Endodermal cell (in vitro differentiated cells): ENCODE data around the gene PHAX. TPM values are rescaled to one million over a fixed set of nuclear protein-coding genes. Genes with fewer than 3 reads are reported as not detected.

ENCODE experiments used
- DNase-seq: peaks from one replicate; pipeline ENCODE4 v3.0.0-alpha.2; 2017
- H3K27ac ChIP-seq: 2 replicates; pipeline ENCODE4 v1.5.1; 2013; ENCODE audit warnings: mild to moderate bottlenecking, low read depth, low read length, moderate library complexity
- H3K27me3 ChIP-seq: 2 replicates; pipeline ENCODE4 v1.6.1; 2013; ENCODE audit warnings: mild to moderate bottlenecking, low read length, moderate library complexity; ENCODE audit not compliant: insufficient read depth, control insufficient read depth, poor library complexity, severe bottlenecking
- H3K36me3 ChIP-seq: 2 replicates; pipeline ENCODE4 v1.7.0; 2013; ENCODE audit warnings: mild to moderate bottlenecking, low read length, moderate library complexity; ENCODE audit not compliant: control insufficient read depth, insufficient read depth
- H3K4me1 ChIP-seq: one replicate; pipeline ENCODE4 v1.7.0; 2013; ENCODE audit warnings: low read length; ENCODE audit not compliant: control insufficient read depth, insufficient read depth
- H3K4me3 ChIP-seq: 2 replicates; pipeline ENCODE4 v1.5.1; 2013; ENCODE audit warnings: mild to moderate bottlenecking, low read length, moderate library complexity
- H3K9ac ChIP-seq: 2 replicates; pipeline ENCODE4 v1.6.1; 2013; ENCODE audit warnings: mild to moderate bottlenecking, low read length, moderate library complexity; ENCODE audit not compliant: poor library complexity, severe bottlenecking; ENCODE audit errors: extremely low read depth
- H3K9me3 ChIP-seq: 2 replicates; pipeline ENCODE4 v1.6.1; 2013; ENCODE audit warnings: mild to moderate bottlenecking, low read length, moderate library complexity; ENCODE audit not compliant: control insufficient read depth
- H3K27ac Mint-ChIP-seq: 2 replicates; pipeline ENCODE4 v1.8.0; 2020; ENCODE audit warnings: mixed read lengths
- H3K27me3 Mint-ChIP-seq: 2 replicates; pipeline ENCODE4 v1.8.0; 2021; ENCODE audit warnings: mild to moderate bottlenecking, mixed read lengths; ENCODE audit not compliant: insufficient read depth
- H3K36me3 Mint-ChIP-seq: 2 replicates; pipeline ENCODE4 v1.8.0; 2020; ENCODE audit warnings: low read depth, mixed read lengths
- H3K4me1 Mint-ChIP-seq: 2 replicates; pipeline ENCODE4 v1.8.0; 2020; ENCODE audit warnings: mixed read lengths
- H3K4me3 Mint-ChIP-seq: 2 replicates; pipeline ENCODE4 v1.8.0; 2020; ENCODE audit warnings: mild to moderate bottlenecking, moderate library complexity, mixed read lengths
- H3K9me3 Mint-ChIP-seq: 2 replicates; pipeline ENCODE4 v1.8.0; 2020; ENCODE audit warnings: mild to moderate bottlenecking, mixed read lengths
- WGBS, 2 experiments: methylation state at CpG; one replicate each; pipeline versions ENCODE4 v1.1.5 to v1.1.7; 2013; ENCODE audit warnings: missing lambda C conversion rate in 2 of 2, mixed read lengths in 1 of 2; ENCODE audit not compliant: insufficient coverage in 1 of 2, insufficient read length in 1 of 2; 5-methylcytosine and 5-hydroxymethylcytosine counted together
- total RNA-seq, 2 donors: library from RNA; stranded (reverse); fragmentation: NEBNext Ultra II Directional in 1 of 2; extraction: Animal tissue kit (Norgen Biotek cat#: 25700) in 1 of 2; gene quantifications; 2 replicates in 1 of 2; 3 replicates in 1 of 2; pipeline ENCODE4 v1.2.1, GENCODE V29; 2021
- TF ChIP-seq, protein P1 (sequence below): fragments of 200-600 bp; sonication (generic); conservative IDR thresholded peaks from 2 replicates; pipeline ENCODE4 v1.5.0; 2021; ENCODE audit warnings: antibody characterized with exemption, mild to moderate bottlenecking

The PHAX gene
- total RNA-seq, 2 donors from 2014 or later = 49.9 to 54.1 TPM

DNA sequence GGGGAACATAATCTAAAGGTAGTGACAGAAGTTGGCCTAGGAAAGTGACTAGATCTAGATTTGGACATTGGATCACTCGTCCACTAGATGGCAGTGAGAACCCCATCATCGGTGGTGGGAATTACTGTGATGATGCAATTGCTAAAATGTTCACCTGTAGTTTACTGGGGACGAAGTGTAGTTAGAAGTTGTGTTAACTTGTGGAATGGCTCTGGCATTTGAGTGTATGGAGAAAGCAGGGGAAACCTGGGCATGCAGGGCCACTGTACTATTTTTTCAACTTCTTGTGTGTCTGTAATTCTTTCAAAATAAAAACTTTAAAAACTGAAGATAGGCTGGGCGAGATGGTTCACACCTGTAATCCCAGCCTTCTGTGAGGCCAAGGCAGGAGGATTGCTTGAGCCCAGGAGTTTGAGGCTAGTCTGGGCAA lies 75.5 kb downstream of the PHAX start:
- H3K36me3 ChIP-seq = no peaks in the 10 kb centered on the region
- DNase-seq = peak; percentile 87
- H3K9ac ChIP-seq = no peak overlapping the region
- 29 to 32% methylated on average over 4 of the region's 4 CpGs for WGBS, 2 experiments
- TF ChIP-seq, protein P1, sequence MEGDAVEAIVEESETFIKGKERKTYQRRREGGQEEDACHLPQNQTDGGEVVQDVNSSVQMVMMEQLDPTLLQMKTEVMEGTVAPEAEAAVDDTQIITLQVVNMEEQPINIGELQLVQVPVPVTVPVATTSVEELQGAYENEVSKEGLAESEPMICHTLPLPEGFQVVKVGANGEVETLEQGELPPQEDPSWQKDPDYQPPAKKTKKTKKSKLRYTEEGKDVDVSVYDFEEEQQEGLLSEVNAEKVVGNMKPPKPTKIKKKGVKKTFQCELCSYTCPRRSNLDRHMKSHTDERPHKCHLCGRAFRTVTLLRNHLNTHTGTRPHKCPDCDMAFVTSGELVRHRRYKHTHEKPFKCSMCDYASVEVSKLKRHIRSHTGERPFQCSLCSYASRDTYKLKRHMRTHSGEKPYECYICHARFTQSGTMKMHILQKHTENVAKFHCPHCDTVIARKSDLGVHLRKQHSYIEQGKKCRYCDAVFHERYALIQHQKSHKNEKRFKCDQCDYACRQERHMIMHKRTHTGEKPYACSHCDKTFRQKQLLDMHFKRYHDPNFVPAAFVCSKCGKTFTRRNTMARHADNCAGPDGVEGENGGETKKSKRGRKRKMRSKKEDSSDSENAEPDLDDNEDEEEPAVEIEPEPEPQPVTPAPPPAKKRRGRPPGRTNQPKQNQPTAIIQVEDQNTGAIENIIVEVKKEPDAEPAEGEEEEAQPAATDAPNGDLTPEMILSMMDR = peak; percentile 88
- peak overlapping the region; percentile 45 for H3K27ac Mint-ChIP-seq
- H3K9me3 Mint-ChIP-seq = peaks cover 7% of the 10 kb centered on the region
- no peaks in the 10 kb centered on the region for H3K27me3 ChIP-seq
- no peak overlapping the region for H3K4me3 ChIP-seq
- peaks cover 40% of the 10 kb centered on the region for H3K4me1 Mint-ChIP-seq
- no peaks in the 10 kb centered on the region for H3K27me3 Mint-ChIP-seq
- H3K4me3 Mint-ChIP-seq = no peak overlapping the region
- no peaks in the 10 kb centered on the region for H3K9me3 ChIP-seq
- peaks cover 9% of the 10 kb centered on the region for H3K4me1 ChIP-seq
- no peaks in the 10 kb centered on the region for H3K36me3 Mint-ChIP-seq
- no peak overlapping the region for H3K27ac ChIP-seq

Other genes starting within 250 kb of the PHAX start
- 10 to 100 TPM in 1 of 2 donors, 1 to 10 TPM in 1; 8.4 to 11.1 TPM for gene GRAMD2B, start 177.5 kb upstream of the PHAX start, total RNA-seq
- gene ALDH7A1, start 5.7 kb upstream of the PHAX start, total RNA-seq = 100 to 1,000 TPM; 133 to 192 TPM
- 100 to 1,000 TPM; 185 to 205 TPM for gene LMNB1, start 176.2 kb downstream of the PHAX start, total RNA-seq